ENCODE measurements around the gene GPR173.

- TF ChIP-seq CTCF (IDR thresholded peaks at IDR 0.05; ENCODE audit: poor library complexity): no peak
- TF ChIP-seq EZH2phosphoT487 (IDR thresholded peaks at IDR 0.05; ENCODE audit: low read depth, severe bottlenecking, unreplicated experiment): no peak
Observed at GRCh38 chrX:53044995-53045394, 3.6 kb upstream of the GPR173 start.
